ENCODE results near the gene NLK.
"Not testable (repeated sequence)": the region's sequence is repeated elsewhere in the genome, so short reads cannot be mapped to it uniquely, and the experiment has no call there.

NLK gene

GRCh38 chr17:28071891-28072606, 29.6 kb downstream of the NLK start:
- no peak for DNase-seq (ENCODE audit: extremely low read depth in 1 of 2, low read depth in 1 of 2)

- no peak for DNase-seq (ENCODE audit: extremely low read depth in 1 of 2, low read depth in 1 of 2)
Observed at GRCh38 chr17:28072936-28073533, 30.6 kb downstream of the NLK start.

GRCh38 chr17:28074010-28074409, 31.5 kb downstream of the NLK start:
- no peak for DNase-seq (ENCODE audit: extremely low read depth in 1 of 2, low read depth in 1 of 2)

DNA sequence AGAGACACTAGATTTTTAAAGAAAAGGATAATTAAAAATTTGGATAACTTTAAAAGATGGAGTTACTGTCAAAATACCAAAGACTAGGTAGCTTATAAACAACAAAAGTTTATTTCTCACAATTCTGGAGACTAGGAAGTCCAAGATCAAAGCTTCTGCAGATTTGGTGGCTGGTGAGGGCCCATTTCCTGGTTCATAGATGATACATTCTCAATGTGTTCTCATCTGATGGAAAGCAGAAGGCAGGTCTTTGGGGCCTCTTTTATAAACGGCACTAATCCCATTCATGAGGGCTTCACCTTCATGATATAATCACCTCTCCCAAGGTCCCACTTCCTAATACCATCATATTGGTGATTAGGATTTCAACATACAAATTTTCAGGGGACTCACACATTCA, 33.7 kb downstream of the NLK start:
- DNase-seq (ENCODE audit: extremely low read depth in 1 of 2, low read depth in 1 of 2), result no peak

DNA sequence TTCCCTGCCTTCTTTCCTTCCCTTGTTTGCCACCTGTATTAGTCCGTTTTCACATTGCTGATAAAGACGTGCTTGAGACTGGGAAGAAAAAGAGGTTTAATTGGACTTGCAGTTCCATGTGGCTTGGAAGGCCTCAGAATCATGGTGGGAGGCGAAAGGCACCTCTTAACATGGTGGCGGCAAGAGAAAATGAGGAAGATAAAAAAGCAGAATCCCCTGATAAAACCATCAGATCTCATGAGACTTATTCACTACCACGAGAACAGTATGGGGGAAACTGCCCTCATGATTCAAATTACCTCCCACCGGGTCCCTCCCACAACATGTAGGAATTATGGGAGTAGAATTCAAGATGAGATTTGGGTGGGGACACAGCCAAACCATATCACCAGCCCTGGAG, 34.7 kb downstream of the NLK start:
- DNase-seq (ENCODE audit: extremely low read depth in 1 of 2, low read depth in 1 of 2), result not testable (repeated sequence)

DNA sequence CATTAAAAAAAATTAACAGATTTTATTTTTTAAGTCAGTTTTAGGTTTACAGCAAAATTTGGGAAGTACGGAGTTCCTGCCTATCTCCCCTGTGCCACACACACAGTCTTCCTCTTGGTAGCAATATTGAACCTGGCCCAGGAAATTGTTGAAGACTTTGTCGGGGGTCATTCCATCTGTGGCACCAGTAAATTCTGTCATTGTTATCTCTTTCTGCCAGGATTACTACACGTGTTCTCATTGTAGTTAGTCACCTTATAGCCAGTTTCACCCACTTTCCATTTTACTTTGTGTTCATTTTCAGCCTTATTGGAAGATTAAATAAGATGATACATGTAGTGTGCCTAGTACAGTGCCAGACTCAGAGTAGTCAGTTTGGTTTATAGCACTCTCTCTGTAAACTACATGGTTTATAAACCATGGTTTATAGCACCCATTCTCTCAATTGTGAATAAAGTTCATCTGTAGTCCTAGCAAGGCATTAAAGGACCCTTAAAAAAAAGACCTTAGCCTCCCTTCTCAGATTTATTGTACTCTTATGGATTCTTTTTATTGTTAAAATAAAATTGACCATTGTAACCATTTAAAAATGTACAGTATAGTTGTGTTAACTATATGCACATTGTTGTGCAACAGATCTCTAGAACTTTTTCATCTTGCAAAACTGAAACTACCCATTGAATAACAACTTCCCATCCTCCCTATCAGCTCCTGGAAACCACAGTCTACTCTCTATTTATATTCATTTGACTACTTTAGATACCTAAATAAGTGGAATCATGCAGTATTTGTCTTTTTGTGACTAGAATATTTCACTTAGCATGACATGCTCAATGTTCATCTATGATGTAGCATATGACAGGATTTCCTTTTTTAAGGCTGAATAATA, 36.1 kb downstream of the NLK start:
- DNase-seq (ENCODE audit: extremely low read depth in 1 of 2, low read depth in 1 of 2), result no peak

GRCh38 chr17:28081467-28081866, 39.0 kb downstream of the NLK start:
- DNase-seq (ENCODE audit: extremely low read depth in 1 of 2, low read depth in 1 of 2), result no peak

GRCh38 chr17:28085766-28086165, 43.3 kb downstream of the NLK start:
- no peak for DNase-seq (ENCODE audit: extremely low read depth in 1 of 2, low read depth in 1 of 2)

DNA sequence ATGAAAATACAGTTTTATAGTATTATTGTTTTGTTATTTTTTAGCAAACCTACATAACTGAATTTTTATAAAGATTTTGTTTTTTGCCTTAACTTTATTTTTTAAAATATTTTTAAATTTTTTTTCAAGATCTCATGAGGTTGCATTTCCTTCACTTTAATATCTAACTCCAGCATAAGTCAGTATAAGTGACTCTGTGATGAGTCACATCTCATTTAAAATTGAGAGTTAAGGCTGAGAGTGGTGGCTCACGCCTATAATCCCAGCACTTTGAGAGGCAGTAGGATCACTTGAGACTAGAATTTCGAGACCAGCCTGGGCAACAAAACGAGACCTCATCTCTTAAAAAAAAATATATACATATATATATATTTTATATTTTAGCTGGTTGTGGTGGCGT, 44.0 kb downstream of the NLK start:
- DNase-seq (ENCODE audit: extremely low read depth in 1 of 2, low read depth in 1 of 2), result no peak

DNA sequence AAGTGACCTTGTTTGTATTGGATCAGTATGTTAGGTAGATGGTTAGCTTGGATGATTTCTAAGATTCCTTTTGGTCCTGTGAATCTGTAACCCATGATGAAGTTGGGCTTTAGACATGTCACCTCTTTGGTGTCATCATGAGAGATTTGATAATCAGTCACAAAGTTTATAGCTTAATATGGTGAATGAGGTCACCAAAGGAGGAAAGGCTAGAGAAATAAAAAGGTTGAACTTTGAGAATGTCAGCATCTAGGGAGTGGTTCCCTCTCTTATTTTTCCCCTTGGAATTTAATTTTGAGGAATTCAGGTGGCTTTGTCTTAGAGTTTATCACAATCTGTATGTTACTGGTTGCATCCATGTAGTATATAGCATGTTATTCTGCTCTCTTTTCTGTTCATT, 45.3 kb downstream of the NLK start:
- no peak for DNase-seq (ENCODE audit: extremely low read depth in 1 of 2, low read depth in 1 of 2)

DNA sequence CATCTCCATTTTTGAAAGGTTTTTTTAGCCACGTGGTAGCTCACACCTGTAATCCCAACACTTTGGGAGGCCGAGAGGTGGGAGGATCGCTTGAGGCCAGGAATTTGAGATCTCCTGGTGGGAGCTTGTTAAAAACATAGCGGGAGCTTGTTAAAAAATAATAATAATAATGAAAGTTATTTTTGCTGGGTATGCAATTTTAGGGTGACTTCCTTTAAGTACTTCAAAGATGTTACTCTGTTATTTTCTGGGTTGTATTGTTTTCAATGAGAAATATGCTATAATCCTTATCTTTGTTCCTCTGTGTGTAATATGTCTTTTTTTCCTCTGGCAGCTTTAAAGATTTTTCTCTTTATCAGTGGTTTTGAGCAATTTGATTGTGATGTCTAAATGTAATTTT, 48.1 kb downstream of the NLK start:
- DNase-seq (ENCODE audit: extremely low read depth in 1 of 2, low read depth in 1 of 2), result no peak

DNA sequence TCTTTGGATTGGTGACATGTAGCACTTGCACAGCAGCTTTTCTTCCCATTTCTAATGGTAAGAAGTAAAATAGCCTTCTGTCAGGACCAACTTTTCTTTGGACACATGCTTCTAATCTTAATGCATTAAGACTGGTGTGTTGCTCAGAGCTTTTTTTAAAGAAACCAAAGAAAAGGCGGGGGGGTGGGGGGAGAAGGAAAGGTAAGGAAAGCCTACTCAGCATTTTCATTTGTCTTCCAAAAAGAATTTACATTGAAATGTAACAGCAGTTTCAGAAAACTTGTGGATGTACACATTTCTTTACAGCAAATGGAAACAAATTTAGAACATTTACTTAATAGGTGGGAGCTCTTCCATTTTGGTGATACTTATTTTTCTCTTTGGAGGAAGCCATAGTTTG, 49.6 kb downstream of the NLK start:
- no peak for DNase-seq (ENCODE audit: extremely low read depth in 1 of 2, low read depth in 1 of 2)

DNA sequence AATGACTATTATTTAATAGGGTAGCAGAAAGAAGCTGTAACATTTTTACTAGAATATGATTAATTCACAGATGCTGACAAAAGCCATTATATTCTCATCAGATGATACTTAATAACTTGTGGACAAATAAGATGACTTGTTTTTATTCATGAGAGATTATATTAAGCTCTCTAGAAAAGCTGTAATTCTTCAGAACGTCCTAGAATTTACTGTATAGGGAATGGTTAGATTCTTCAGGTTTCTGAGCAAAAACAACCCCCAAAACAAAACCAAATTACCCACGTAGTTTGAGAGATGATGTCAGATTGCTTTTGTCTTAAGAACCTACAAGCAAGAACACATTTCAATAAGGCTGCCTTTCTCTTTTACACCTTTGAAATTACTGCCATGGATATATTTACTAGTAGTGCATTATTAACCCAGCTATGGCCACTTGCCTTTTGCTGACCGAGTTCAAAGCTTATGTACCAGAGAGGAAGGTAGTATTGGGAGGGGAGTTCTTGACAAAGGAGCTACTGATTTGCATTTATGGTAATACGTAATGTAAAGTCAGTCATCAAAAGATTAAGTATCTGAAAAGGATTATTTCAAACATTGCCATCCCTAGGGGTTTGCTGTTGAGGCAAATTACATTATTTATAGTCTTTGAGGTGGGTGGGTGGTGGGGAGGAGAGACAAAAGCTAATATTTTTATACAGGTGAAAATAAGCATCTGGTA, 51.7 kb downstream of the NLK start:
- no peak for DNase-seq (ENCODE audit: extremely low read depth in 1 of 2, low read depth in 1 of 2)

DNA sequence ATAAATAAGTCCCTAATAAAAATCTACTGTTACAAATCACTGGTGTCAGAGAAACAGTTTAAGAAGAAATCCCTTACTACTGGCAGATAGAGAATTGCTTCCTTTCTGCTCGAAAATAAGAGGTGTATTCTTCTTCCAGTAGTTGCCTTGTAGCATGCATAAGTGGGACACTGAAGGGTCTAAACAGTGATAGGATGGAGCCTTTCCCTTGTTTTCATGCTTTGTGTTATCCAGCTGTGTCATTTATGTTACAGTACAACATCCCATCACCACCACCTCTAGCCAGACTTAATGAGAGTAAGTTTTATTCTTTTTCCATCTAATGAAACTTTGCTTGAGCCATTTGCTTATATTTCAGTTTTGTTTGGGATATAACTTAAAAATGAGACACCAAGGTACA, 54.3 kb downstream of the NLK start:
- DNase-seq (ENCODE audit: extremely low read depth in 1 of 2, low read depth in 1 of 2), result no peak

DNA sequence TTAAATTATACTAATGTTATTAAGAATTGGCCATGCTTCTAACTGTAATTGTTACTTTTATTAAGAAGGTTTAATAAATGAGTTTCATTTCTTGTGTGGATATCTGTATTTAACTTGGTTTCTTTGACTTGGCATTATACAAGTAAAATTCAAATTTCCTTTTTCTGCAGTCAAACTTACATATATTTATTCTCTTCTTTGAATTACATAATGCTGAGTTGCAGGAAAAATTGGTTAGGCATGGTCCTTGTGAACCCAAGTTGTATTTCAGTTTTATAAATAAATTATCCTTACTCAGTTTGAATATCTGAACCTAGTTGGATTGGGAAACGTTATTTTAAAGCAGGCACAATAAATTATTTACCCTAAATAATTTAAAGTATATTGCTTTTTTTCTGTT, 54.8 kb downstream of the NLK start:
- no peak for DNase-seq (ENCODE audit: extremely low read depth in 1 of 2, low read depth in 1 of 2)

GRCh38 chr17:28097901-28098300, 55.4 kb downstream of the NLK start:
- DNase-seq (ENCODE audit: extremely low read depth in 1 of 2, low read depth in 1 of 2), result no peak

DNA sequence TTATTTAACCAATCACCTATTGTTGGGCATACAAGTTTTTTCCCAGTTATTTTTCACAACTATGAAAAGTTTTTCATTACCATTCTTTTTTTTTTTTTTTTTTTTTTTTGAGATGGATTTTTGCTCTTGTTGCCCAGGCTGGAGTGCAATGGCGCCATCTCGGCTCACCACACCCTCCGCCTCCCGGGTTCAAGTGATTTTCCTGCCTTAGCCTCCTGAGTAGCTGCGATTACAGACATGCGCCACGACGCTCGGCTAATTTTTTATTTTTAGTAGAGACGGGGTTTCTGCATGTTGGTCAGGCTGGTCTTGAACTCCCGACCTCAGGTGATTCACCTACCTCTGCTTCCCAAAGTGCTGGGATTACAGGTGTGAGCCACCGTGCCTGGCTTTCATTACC, 56.1 kb downstream of the NLK start:
- DNase-seq (ENCODE audit: extremely low read depth in 1 of 2, low read depth in 1 of 2), result not testable (repeated sequence)

GRCh38 chr17:28100251-28100650, 57.8 kb downstream of the NLK start:
- no peak for DNase-seq (ENCODE audit: extremely low read depth in 1 of 2, low read depth in 1 of 2)

- no peak for DNase-seq (ENCODE audit: extremely low read depth in 1 of 2, low read depth in 1 of 2)
Observed at GRCh38 chr17:28100936-28101335, 58.5 kb downstream of the NLK start.

GRCh38 chr17:28101919-28102318, 59.4 kb downstream of the NLK start:
- DNase-seq (ENCODE audit: extremely low read depth in 1 of 2, low read depth in 1 of 2), result no peak

DNA sequence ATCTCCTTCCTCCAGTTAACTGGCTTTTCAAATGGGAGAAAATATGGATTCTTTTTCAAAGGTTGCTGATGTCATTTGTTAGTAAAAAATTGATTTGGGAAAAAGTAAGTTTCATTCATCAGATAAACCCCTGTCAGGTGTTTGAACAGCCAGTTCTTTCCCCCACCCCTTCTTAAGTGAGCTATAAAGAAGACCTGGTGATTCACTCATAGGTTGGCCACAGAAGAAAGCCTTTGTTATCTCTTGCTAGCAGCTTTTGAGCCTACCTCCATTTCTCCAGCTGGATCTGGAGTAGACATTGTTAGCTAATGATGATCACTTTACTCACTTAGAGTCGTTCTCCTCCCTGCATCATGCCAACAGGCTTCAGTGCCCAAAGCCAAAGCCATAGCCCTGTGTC, 63.0 kb downstream of the NLK start:
- no peak for DNase-seq (ENCODE audit: extremely low read depth in 1 of 2, low read depth in 1 of 2)
